ENCODE results near the gene NKD1.

Gene NKD1

DNA sequence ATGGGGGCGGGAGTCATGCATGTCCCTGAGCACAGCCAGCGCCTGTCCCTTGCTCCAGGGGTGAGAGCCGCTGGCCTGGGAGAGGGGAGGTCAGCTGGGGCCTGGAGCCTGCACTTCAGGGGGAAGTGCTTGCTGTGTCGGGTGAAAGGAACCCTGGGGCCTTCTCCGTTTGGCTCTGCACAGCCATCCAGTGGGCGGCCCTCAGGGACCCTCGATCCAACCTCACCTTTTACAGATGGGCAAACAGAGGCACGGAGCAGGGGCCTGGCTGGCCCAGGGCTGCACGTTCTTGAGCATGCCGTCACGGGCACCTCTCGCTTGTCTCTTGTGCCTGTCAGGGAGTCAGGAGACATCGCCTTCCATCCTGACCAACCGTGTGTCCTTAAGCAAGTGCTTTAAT lies 131.1 kb downstream of the NKD1 start:
- Histone ChIP-seq H3K4me1 (ENCODE audit: control insufficient read depth, insufficient read depth, low read length, poor library complexity, severe bottlenecking) (peaks cover 50% of the 10 kb centered on the region), H3K4me3 (ENCODE audit: insufficient read depth, low read depth, low read length, poor library complexity, severe bottlenecking) (peak overlapping the region; percentile 83), H3K36me3 (ENCODE audit: control insufficient read depth, insufficient read depth, low read length) (peaks cover 34% of the 10 kb centered on the region), H3K27ac (ENCODE audit: insufficient read depth, low read length, poor library complexity, severe bottlenecking) (peak overlapping the region; percentile 84), H3K27me3 (replicated peaks; ENCODE audit: control insufficient read depth, insufficient read depth, low read length, poor library complexity, severe bottlenecking) (no peaks in the 10 kb centered on the region), H3K9me3 (ENCODE audit: control insufficient read depth, low read length) (no peaks in the 10 kb centered on the region)
- DNase-seq = no peak

DNA sequence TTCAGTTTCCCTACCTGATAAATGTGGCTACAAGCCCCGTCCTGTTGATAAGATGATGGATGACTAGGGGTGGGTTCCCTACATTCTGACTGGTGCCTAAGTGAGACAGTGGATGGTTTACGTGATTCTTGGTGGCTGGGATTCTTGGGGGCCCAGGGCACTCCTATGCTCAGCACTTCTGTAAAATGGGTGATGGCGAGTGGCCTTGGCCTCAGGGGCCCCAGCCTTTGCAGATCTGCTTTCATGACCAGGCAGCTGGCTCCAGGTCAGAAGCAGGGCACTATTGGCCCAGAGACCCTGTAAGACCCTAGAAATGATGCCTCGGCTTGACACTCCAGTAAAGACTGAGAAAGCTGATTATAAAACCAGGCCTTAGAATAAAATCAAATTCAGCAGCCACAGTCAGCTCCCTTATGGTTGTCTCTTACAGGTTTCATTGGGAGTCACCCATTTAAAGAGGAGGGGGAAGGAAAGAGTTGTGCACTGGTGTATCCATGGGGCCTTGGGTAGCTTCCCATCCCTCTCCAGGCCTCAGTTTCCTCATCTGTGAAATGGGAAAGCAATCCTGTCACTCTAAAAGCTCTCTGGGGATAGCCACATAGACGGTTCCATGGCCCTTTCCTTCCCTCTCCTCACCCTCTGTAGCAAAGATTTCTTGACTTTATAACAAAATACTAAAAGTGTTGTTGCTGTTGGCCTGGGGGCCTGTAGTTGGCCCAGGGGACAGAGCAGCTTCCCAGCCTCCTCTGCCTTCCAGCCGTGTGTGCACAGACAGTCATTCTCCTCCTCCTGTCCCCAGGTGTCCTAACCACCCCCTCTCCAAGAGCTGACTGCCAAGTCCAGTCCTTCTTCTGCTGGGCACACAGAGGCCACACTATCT lies 131.7 kb downstream of the NKD1 start:
- Histone ChIP-seq H3K4me3 (ENCODE audit: insufficient read depth, low read depth, low read length, poor library complexity, severe bottlenecking) (peak overlapping the region; percentile 83), H3K36me3 (ENCODE audit: control insufficient read depth, insufficient read depth, low read length) (peaks cover 27% of the 10 kb centered on the region), H3K4me1 (ENCODE audit: control insufficient read depth, insufficient read depth, low read length, poor library complexity, severe bottlenecking) (peaks cover 56% of the 10 kb centered on the region), H3K27ac (ENCODE audit: insufficient read depth, low read length, poor library complexity, severe bottlenecking) (peak overlapping the region; percentile 84), H3K27me3 (replicated peaks; ENCODE audit: control insufficient read depth, insufficient read depth, low read length, poor library complexity, severe bottlenecking) (no peaks in the 10 kb centered on the region), H3K9me3 (ENCODE audit: control insufficient read depth, low read length) (no peaks in the 10 kb centered on the region)
- DNase-seq = no peak

DNA sequence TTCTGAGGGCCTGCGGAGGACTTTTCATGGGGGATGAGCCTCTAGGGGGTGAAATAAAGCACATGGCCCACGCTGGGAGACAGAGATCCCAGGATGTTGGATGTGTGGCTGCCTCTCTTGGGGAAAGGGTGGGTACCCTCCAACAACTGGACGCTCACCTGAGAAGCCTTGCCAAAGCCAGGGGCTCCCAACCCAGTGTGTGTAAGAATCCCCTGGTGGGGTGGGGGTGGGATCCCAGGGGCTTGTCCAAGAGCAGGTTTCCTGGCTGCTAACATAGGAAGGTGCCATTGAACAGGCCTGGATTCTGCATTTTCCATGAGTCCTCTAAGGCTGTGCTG lies 132.3 kb downstream of the NKD1 start:
- no peaks in the 10 kb centered on the region for H3K9me3 ChIP-seq (ENCODE audit: control insufficient read depth, low read length)
- peak overlapping the region; percentile 84 for H3K27ac ChIP-seq (ENCODE audit: insufficient read depth, low read length, poor library complexity, severe bottlenecking)
- H3K27me3 ChIP-seq (replicated peaks; ENCODE audit: control insufficient read depth, insufficient read depth, low read length, poor library complexity, severe bottlenecking) = no peaks in the 10 kb centered on the region
- peaks cover 21% of the 10 kb centered on the region for H3K36me3 ChIP-seq (ENCODE audit: control insufficient read depth, insufficient read depth, low read length)
- H3K4me1 ChIP-seq (ENCODE audit: control insufficient read depth, insufficient read depth, low read length, poor library complexity, severe bottlenecking) = peaks cover 62% of the 10 kb centered on the region
- H3K4me3 ChIP-seq (ENCODE audit: insufficient read depth, low read depth, low read length, poor library complexity, severe bottlenecking) = peak overlapping the region; percentile 83
- no peak for DNase-seq

DNA sequence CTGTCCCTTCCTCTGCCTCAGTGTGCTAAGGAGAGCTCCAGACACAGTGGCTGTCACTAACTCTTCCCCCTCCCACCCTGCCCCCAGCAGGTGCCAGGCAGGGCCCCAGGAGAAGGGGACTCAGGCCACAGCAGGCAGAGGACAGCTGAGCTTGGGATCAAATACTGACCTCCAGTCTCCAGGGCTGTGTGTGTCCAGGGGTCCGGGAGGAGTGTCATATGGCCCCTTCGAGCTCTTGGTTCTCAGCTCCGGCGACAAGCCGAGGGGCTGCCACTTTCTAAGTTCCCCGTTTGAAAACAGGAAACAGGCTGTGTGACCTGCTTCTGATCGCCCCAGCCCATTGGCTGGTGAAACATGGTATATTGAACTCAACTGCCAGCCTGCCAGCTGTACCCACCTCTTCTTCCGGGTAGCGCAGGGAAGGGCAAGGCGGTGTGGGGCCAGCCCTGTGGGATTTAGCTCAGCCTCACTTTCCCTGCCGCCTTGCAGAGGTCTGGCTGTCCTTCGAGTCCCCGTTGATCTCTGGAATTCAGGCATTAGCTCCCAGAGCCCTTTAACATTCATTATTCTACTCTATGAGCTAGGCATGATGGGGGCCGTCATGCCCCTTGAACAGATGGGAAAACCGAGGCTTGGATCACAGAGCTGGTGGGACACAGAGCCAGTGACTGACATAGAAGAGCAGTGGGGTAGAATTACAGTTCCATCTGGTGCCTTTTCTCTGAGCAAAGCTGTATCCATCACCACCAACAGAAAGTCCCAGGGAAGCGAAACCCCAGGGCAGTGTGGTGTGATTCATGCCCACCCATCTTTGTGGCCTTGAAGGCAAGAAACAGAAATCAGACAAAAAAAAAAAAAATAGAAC lies 133.1 kb downstream of the NKD1 start, which contains the start of gene SNX20:
TSS of gene SNX20 (minus strand) at position 292 of the 865 bp plus-strand sequence. CDS start 3,786 bp downstream, outside the sequence.
- peak; percentile 48 to 63 (median 56) for DNase-seq
- H3K4me1 ChIP-seq (ENCODE audit: control insufficient read depth, insufficient read depth, low read length, poor library complexity, severe bottlenecking) = peaks cover 69% of the 10 kb centered on the region
- H3K27me3 ChIP-seq (replicated peaks; ENCODE audit: control insufficient read depth, insufficient read depth, low read length, poor library complexity, severe bottlenecking) = no peaks in the 10 kb centered on the region
- H3K9me3 ChIP-seq (ENCODE audit: control insufficient read depth, low read length) = no peaks in the 10 kb centered on the region
- H3K27ac ChIP-seq (ENCODE audit: insufficient read depth, low read length, poor library complexity, severe bottlenecking) = peak within 1 kb of the TSS; percentile 84
- H3K4me3 ChIP-seq (ENCODE audit: insufficient read depth, low read depth, low read length, poor library complexity, severe bottlenecking) = peak within 1 kb of the TSS; percentile 83
- H3K36me3 ChIP-seq (ENCODE audit: control insufficient read depth, insufficient read depth, low read length) = peaks cover 14% of the 10 kb centered on the region

DNA sequence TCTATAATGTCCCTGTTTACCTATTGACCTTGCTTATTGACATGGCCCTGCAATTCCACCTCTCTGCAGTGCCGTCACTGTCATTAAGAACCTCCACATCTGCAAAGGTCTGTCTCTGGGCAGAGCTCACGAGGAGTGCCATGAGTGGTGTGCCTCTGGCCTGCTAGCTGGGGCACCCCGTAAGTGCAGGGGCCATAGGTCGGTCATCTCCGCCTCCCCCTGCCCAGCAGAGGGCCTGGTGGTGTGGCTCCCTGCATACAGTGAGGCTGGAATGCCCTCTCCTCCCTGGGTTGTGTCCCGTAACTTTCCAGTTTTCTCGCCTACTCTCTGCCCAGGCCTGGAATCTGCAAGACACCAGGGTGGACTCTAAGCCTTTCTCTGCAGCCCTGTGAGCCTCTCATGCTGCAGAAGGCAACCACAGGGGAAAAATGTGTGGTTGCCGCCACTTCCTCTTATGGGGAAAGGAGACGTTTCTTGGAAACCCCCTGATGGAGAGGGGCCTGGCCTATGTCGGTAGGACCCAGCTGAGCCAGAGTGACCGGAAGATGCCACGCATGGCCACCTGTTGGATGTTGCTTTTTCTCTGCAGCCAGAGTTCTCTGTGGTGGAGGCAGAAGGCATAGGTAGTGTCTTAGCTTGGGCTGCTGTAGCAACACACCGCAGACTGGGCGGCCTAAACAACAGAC lies 135.6 kb downstream of the NKD1 start:
- H3K4me3 ChIP-seq (ENCODE audit: insufficient read depth, low read depth, low read length, poor library complexity, severe bottlenecking) = peak overlapping the region; percentile 16
- peaks cover 60% of the 10 kb centered on the region for H3K4me1 ChIP-seq (ENCODE audit: control insufficient read depth, insufficient read depth, low read length, poor library complexity, severe bottlenecking)
- peak; percentile 45 to 47 (median 46) for DNase-seq
- H3K36me3 ChIP-seq (ENCODE audit: control insufficient read depth, insufficient read depth, low read length) = no peaks in the 10 kb centered on the region
- no peaks in the 10 kb centered on the region for H3K9me3 ChIP-seq (ENCODE audit: control insufficient read depth, low read length)
- H3K27ac ChIP-seq (ENCODE audit: insufficient read depth, low read length, poor library complexity, severe bottlenecking) = peak overlapping the region; percentile 86
- H3K27me3 ChIP-seq (replicated peaks; ENCODE audit: control insufficient read depth, insufficient read depth, low read length, poor library complexity, severe bottlenecking) = no peaks in the 10 kb centered on the region

DNA sequence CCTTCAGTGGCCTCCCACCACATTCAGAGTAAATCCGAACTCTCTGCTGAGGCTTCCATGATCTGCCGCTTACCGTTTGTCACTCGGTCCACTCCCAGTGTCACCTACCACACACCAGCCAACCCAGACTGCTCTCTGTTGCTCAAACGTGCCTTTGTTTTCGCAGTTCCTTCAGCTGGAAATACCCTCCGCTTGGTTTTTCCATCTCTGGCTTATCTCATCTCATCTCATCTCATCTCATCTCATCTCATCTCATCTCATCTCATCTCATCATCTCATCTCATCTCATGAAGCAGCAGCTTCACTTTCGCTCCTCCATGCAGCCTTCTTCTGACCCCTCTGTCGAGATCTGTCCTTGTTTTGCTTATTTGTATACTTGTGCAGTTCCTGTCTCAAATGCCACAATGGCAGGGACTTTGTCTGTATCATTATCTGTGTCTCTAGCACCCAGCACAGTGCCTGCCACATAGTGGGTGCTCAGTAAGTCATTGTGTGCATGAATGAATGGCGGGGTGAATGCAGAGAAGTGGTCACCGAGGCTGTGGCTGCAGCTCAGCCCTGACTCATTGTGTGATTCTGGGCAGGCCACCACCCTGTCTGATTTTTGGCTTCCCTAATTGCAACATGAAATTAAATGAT lies 136.7 kb downstream of the NKD1 start:
- H3K27ac ChIP-seq (ENCODE audit: insufficient read depth, low read length, poor library complexity, severe bottlenecking) = peak overlapping the region; percentile 86
- H3K36me3 ChIP-seq (ENCODE audit: control insufficient read depth, insufficient read depth, low read length) = no peaks in the 10 kb centered on the region
- DNase-seq = peak in 1 of 3 donors; percentile 24
- peaks cover 49% of the 10 kb centered on the region for H3K4me1 ChIP-seq (ENCODE audit: control insufficient read depth, insufficient read depth, low read length, poor library complexity, severe bottlenecking)
- no peak overlapping the region for H3K4me3 ChIP-seq (ENCODE audit: insufficient read depth, low read depth, low read length, poor library complexity, severe bottlenecking)
- no peaks in the 10 kb centered on the region for H3K27me3 ChIP-seq (replicated peaks; ENCODE audit: control insufficient read depth, insufficient read depth, low read length, poor library complexity, severe bottlenecking)
- no peaks in the 10 kb centered on the region for H3K9me3 ChIP-seq (ENCODE audit: control insufficient read depth, low read length)

DNA sequence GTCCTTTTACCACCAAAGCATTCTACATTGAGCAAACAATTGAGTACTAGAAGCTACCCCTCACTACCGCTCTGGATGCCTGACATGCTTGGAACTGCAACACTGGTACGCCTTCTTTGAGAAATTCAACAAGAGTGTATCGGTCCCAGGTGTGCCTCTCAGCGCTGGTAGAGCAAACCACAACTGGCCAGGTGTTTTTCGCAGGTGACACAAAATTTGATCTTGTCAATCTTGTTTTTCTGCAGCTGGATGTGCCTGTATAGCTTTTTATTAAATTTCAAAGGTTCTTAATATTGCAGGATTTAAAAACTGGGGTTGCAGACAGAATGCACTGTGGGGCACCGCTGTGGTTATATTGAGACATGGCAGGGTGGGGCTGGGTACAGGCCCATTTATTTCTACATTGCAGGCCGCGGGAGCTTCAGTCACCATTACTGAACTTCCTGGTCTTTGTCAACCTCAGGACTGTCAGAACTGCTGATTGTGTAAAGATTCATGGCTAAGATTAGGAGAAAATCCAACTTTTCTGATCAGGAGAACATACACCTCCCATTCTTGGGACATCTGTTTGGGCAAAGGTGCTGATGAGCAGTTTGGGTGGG lies 137.4 kb downstream of the NKD1 start:
- Histone ChIP-seq H3K4me3 (ENCODE audit: insufficient read depth, low read depth, low read length, poor library complexity, severe bottlenecking) (peak overlapping the region; percentile 1), H3K4me1 (ENCODE audit: control insufficient read depth, insufficient read depth, low read length, poor library complexity, severe bottlenecking) (peaks cover 48% of the 10 kb centered on the region), H3K27ac (ENCODE audit: insufficient read depth, low read length, poor library complexity, severe bottlenecking) (peak overlapping the region; percentile 86), H3K9me3 (ENCODE audit: control insufficient read depth, low read length) (no peaks in the 10 kb centered on the region), H3K27me3 (replicated peaks; ENCODE audit: control insufficient read depth, insufficient read depth, low read length, poor library complexity, severe bottlenecking) (no peaks in the 10 kb centered on the region), H3K36me3 (ENCODE audit: control insufficient read depth, insufficient read depth, low read length) (no peaks in the 10 kb centered on the region)
- no peak for DNase-seq

DNA sequence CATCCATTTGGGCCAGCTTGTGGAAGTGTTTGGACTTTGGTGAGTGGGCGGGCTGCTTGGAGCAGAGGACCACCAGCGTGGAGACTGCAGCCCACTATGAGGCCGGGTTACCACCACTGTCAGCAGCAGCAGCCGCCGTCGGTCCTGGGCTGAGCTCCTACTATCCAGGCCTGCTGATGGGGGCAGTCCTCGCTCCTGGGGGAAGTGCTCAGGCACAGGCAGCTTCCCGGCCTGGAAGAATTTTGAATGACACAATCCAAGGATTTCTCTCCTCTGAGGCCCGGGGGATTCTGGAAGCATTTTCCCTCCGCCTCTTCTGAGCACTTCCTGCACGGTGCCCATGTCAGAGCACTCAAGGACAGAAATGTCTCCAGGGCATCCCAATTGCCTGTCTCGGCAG lies 139.9 kb downstream of the NKD1 start:
- Histone ChIP-seq H3K27me3 (replicated peaks; ENCODE audit: control insufficient read depth, insufficient read depth, low read length, poor library complexity, severe bottlenecking) (no peaks in the 10 kb centered on the region), H3K36me3 (ENCODE audit: control insufficient read depth, insufficient read depth, low read length) (no peaks in the 10 kb centered on the region), H3K9me3 (ENCODE audit: control insufficient read depth, low read length) (no peaks in the 10 kb centered on the region), H3K4me1 (ENCODE audit: control insufficient read depth, insufficient read depth, low read length, poor library complexity, severe bottlenecking) (peaks cover 34% of the 10 kb centered on the region), H3K4me3 (ENCODE audit: insufficient read depth, low read depth, low read length, poor library complexity, severe bottlenecking) (no peak overlapping the region), H3K27ac (ENCODE audit: insufficient read depth, low read length, poor library complexity, severe bottlenecking) (no peak overlapping the region)
- DNase-seq = no peak

DNA sequence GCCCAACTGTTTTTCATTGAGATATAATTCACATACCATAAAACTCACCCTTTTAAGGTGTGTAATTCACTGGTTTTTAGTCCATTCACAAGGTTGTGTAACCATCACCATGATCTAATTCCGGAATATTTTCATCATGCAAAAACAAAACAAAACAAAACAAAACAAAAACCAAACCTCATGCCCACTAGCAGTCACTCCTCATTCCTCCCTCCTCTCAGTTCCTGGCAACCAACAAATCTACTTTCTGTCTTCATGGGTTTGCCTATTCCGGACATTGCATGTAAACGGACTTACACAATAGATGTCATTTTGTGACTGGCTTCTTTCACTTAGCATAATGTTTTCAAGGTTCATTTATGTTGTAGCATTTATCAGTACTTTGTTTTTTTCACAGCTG lies 140.7 kb downstream of the NKD1 start:
- Histone ChIP-seq H3K27me3 (replicated peaks; ENCODE audit: control insufficient read depth, insufficient read depth, low read length, poor library complexity, severe bottlenecking) (no peaks in the 10 kb centered on the region), H3K4me1 (ENCODE audit: control insufficient read depth, insufficient read depth, low read length, poor library complexity, severe bottlenecking) (peaks cover 30% of the 10 kb centered on the region), H3K9me3 (ENCODE audit: control insufficient read depth, low read length) (no peaks in the 10 kb centered on the region), H3K4me3 (ENCODE audit: insufficient read depth, low read depth, low read length, poor library complexity, severe bottlenecking) (no peak overlapping the region), H3K27ac (ENCODE audit: insufficient read depth, low read length, poor library complexity, severe bottlenecking) (no peak overlapping the region), H3K36me3 (ENCODE audit: control insufficient read depth, insufficient read depth, low read length) (no peaks in the 10 kb centered on the region)
- DNase-seq = no peak

Data from effector memory CD4-positive, alpha-beta T cell (primary cell).